HG03442 (cell line): Measurements from ENCODE around the gene B4GAT1.
"Not testable (repeated sequence)": the region's sequence is repeated elsewhere in the genome, so short reads cannot be mapped to it uniquely, and the experiment has no call there.

Source experiments
- ATAC-seq: cut with Tn5 transposase; IDR thresholded peaks from one replicate; pipeline ENCODE4 v1.9.1; 2021; ENCODE audit warnings: mild to moderate bottlenecking, moderate library complexity; ENCODE audit not compliant: unreplicated experiment

B4GAT1 gene

GRCh38 chr11:66347425-66348276 is at the start of gene B4GAT1:
TSS of gene B4GAT1 (minus strand) at chr11:66347629. CDS start at chr11:66347545, 84 bp downstream.
- peak; percentile 27 for ATAC-seq

DNA sequence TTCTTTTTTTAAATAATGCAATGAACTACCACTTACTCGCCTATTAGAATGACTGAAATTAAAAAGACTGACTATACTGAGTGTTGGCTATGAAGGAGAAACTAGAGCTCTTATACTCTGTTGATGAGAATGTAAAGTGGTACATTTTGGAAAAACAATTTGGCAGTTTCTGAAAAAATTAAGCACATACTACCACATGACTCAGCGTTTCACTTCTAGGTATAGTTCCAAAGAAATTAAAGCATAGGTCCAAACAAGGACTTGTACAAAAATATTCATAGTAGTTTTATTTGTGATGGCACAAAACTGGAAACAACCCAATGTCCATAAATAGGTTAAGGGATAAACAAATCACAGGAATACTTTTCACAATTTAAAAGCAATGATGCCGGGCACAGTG is 46.5 kb upstream of the B4GAT1 start:
- no peak for ATAC-seq

GRCh38 chr11:66391322-66391721 is 43.9 kb upstream of the B4GAT1 start:
- ATAC-seq, result no peak

DNA sequence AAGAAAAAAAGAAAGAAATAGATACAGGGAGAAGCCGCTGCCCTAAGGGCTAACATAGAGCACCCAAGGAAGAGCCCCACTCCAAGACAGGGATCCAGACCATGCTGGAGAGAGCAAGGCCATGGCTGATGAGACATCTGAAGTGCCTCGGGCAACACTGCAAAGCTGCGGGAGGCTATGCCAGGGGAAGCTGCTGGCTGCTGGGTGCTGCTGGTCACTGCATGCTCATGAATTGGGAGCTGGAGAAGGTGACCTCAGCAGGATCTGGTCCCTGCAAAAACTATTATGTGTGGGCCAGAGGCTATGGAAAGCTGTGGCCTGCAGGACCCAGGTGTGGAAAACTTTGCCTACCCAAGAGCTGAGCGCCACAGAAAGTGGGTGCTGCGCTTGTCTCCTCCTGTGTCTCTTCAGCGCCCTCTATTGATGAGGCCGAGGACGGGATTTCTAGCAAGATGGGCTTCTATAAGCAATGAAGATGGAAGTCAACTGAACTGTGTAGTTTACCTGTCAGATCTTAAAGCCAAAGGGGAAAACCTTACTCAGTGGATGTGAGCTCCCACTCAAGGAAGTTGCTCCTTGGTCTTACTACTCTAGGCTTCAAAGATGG is 41.5 kb upstream of the B4GAT1 start:
- no peak for ATAC-seq

DNA sequence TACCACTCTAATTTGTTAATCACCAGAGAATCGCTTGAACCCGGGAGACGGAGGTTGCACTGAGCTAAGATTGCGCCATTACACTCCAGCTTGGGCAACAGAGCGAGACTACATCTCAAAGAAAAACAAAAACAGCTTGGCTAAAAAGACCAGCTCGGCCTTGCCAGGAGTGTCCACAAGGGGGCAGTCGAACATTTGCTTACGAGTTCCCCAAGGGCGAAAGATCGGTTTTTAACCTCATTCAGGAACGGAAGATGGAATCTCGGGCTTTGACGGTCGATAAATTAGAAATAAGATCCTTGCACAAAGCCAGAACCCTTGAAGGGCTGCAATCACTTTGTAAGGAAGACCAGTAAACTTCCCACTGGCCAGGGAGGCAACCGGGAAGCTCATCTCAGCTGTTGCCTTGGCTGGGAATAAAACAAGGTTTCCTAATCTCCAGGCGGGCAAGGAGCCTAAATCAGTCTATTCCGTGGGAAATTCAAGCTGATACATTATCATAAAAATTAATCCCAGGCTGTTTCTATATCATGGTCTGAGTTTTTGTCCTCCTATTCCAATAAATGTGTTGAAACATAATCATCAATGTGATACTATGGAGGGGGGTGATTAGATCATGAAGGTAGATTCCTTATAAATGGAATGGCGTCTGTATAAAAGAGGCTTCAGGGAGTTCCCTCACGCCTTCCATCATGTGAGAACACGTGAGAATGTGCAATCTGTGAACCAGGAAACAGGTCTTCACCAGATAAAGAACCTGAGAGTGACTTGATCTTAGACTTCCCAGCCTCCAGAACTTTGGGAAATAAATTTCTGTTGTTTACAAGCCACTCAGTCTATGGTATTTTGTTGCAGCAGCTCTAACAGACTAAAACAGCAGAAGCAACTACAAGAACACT is 39.0 kb upstream of the B4GAT1 start:
- no peak for ATAC-seq

GRCh38 chr11:66384316-66384715 is 36.9 kb upstream of the B4GAT1 start:
- not testable (repeated sequence) for ATAC-seq

- ATAC-seq, result not testable (repeated sequence)
Measured at GRCh38 chr11:66380264-66380663, 32.8 kb upstream of the B4GAT1 start.

DNA sequence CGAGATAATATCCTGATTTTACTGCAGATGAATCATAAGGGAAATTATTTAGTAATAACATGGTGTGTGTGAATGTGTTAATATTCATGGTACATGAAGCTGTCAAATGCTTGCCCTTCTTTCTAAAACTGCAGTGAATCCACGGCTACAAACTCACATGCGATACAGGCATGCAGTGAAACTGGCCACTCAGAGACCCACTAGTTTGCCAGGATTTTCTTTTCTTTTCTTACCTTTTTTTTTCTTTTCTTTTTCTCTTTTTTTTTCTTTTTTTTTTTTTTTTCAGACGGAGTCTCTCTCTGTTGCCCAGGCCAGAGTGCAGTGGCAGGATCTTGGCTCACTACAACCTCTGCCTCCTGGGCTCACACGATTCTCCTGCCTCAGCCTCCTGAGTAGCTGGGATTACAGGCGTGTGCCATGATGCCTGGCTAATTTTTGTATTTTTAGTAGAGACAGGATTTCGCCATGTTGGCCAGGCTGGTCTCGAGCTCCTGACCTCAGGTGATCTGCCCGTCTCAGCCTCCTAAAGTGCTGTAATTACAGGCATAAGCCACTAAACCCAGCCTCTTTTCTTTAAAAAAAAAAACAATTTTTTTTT is 26.4 kb upstream of the B4GAT1 start:
- not testable (repeated sequence) for ATAC-seq

DNA sequence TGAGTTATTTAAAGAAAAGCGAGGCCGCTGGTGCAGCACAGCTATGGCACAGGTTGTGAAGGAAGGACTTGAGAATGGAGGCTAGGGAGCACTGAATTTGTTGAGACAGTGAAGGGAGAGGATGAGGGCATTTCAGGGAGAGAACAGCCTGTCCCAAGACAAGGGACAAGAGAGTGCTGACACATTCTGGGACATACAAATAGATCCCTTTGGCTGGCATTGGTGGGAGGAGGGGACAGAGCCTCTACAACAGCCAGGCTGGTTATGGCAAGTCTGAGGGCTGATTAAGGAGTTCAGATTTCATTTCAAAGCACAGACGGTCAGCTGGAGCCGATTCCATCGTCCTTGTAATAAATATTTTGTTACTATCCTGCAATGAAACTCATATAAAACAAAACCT is 25.8 kb upstream of the B4GAT1 start:
- no peak for ATAC-seq

DNA sequence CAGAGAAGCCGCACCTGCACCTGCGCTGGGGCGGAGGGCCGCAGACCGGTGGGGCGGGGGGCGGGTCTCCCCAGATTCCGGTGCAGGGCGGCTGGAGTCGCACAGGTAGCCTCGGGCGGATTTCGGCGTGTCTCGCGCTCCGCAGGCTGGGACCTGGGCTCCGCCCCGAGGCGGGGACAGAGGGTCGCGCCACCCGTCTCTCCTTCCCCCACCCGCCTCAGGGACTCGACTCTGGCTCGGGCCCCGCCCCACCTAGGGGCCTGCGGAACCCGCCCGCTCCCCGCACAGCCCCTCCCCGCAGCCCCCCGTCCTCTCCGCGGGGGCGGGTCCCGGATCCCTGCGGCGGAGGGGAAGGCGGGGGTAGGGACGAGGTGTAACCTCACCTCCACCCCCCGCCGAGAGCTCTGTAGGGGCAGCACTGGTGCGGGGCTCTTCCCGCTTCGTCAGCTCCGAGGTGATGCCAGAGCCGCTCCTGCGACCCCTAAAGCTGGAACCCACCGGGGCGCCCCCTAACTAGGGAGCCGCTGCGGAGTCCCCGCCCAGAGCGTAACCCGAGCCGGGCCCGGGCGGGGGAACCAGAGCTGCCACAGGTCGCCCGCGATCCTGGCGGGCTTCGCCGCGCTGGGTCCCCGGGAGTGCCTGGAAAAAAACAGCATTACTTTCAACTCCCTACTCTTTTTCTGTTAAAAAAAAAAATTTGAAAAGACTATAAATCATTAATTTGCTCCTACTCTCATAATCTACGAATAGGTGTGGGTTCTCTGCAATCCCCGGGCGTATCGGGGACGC is 24.4 kb upstream of the B4GAT1 start, which contains the start of gene SLC29A2:
Gene SLC29A2, minus strand, starts transcription at position 134 of the 789 bp plus-strand sequence. CDS start 169 bp downstream, outside the sequence.
- ATAC-seq, result peak; percentile 57

- no peak for ATAC-seq
Measured at GRCh38 chr11:66369073-66369894, 21.9 kb upstream of the B4GAT1 start.

DNA sequence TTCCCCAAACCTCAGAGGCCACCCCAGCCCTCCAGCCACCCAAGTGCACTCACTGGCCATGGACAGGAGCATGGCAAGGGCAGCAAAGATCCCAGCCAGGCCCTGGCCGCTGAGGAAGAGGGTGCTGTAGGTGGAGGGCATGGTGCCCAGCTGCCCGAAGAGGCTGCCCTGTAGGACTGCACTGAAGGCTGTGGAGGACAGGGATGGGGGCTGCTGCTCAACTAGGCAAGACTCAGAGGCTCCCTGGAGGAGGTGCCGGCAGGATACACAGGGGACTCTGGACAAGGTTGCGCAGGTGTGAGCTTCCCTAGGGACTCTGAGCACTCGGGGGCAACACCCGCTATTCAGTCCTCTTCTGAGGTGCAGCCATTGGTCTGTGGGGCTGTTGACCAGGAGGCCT is 21.1 kb upstream of the B4GAT1 start:
- no peak for ATAC-seq

GRCh38 chr11:66367561-66368312 is 20.3 kb upstream of the B4GAT1 start:
- ATAC-seq, result no peak

GRCh38 chr11:66366844-66367477 is 19.5 kb upstream of the B4GAT1 start:
- ATAC-seq, result no peak

DNA sequence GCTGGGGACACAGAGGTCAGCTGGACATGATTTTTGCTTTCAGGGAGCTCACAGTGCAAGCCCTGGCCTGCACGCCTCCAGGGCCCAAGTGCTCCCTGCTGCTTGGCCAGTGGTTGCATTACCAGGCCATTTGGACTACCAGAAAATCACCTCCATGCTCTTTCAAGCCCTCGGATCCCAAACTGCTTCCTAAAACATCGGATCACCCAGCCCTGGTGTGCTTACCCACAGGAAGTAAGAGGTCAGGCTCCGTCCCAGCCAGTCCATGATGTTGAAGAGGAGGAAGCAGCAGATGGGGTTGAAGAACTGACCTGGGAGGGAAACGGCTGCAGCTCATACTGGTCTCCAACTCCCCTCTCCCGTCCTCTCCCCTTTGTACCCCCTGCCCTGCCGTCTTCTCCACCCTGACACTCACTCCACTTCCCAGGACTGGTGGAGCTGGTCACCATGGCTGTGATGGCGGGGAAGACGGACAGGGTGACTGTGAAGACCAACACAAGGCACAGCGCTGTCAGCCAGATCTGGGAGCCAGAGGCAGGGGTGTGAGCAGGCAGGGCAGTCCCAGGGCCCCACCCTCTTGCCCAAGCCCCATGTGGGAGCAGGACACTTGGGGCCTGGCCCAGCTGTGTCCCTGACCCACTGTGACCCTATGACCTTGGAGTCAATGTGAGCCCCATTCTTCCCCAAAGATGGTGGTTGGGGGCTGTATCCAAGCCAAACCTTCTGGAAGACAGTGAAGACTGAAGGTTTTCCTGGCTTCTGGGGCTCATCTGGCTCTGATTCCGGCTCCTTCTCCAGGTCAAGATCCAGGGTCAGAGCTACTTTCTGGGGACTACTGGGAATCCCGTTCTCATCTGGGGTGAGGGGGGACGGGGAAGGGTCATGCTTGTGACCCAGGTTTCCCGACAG is 18.5 kb upstream of the B4GAT1 start:
- no peak for ATAC-seq

GRCh38 chr11:66365166-66365565 is 17.7 kb upstream of the B4GAT1 start:
- no peak for ATAC-seq
